Smooth muscle cell (in vitro differentiated cells): ENCODE measurements around the gene SLC6A19. TPM values are rescaled to one million over a fixed set of nuclear protein-coding genes. Genes with fewer than 3 reads are reported as not detected.

Experiments
- DNase-seq: peaks from one replicate; lab custom pipeline; 2025; ENCODE audit not compliant: unreplicated experiment; lab: John Stamatoyannopoulos, UW
- H2AFZ ChIP-seq: fragments of 200-600 bp; sonication (generic); 2 replicates; pipeline ENCODE4 v1.6.0; 2016; ENCODE audit warnings: antibody characterized with exemption, low read depth, mild to moderate bottlenecking
- H3F3A ChIP-seq: fragments of 200-600 bp; sonication (generic); 2 replicates; pipeline ENCODE4 v1.6.0; 2017; ENCODE audit warnings: antibody characterized with exemption, low read depth
- H3K27ac ChIP-seq: fragments of 200-600 bp; sonication (generic); 2 replicates; pipeline ENCODE4 v1.5.1; 2016; ENCODE audit warnings: low read depth, mild to moderate bottlenecking
- H3K27me3 ChIP-seq: fragments of 200-600 bp; sonication (generic); 2 replicates; pipeline ENCODE4 v1.6.1; 2016; ENCODE audit warnings: low read depth, mild to moderate bottlenecking
- H3K36me3 ChIP-seq: fragments of 200-600 bp; sonication (generic); 2 replicates; pipeline ENCODE4 v1.5.1; 2016; ENCODE audit warnings: low read depth
- H3K4me1 ChIP-seq: fragments of 200-600 bp; sonication (generic); 2 replicates; pipeline ENCODE4 v1.5.1; 2016; ENCODE audit warnings: low read depth
- H3K4me2 ChIP-seq: fragments of 200-600 bp; sonication (generic); 2 replicates; pipeline ENCODE4 v1.6.0; 2016; ENCODE audit warnings: mild to moderate bottlenecking
- H3K4me3 ChIP-seq: fragments of 200-600 bp; sonication (generic); 2 replicates; pipeline ENCODE4 v1.5.1; 2016; ENCODE audit warnings: mild to moderate bottlenecking
- H3K79me2 ChIP-seq: fragments of 200-600 bp; sonication (generic); 2 replicates; pipeline ENCODE4 v1.6.0; 2016; ENCODE audit warnings: low read depth, mild to moderate bottlenecking
- H3K9ac ChIP-seq: fragments of 200-600 bp; sonication (generic); 2 replicates; pipeline ENCODE4 v1.6.0; 2016; ENCODE audit warnings: low read depth
- H3K9me3 ChIP-seq: fragments of 200-600 bp; sonication (generic); replicated peaks from 2 replicates; pipeline ENCODE4 v1.5.1; 2016; ENCODE audit warnings: low read depth
- H4K20me1 ChIP-seq: fragments of 200-600 bp; sonication (generic); 2 replicates; pipeline ENCODE4 v1.6.0; 2016; ENCODE audit warnings: low read depth
- CTCF ChIP-seq: fragments of 200-600 bp; sonication (generic); IDR thresholded peaks from 2 replicates; pipeline ENCODE4 v1.5.1; 2017; ENCODE audit warnings: borderline replicate concordance, mild to moderate bottlenecking, antibody characterized with exemption; ENCODE audit not compliant: insufficient read depth, poor library complexity, severe bottlenecking
- WGBS: methylation state at CpG from one replicate; pipeline ENCODE4 v1.1.7; 2016; ENCODE audit warnings: low lambda C conversion rate; 5-methylcytosine and 5-hydroxymethylcytosine counted together
- polyA plus RNA-seq: library from polyadenylated mRNA; unstranded; fragments of >200 nt; fragmentation: Nextera tagmentation; extraction: Ambion mirVana; gene quantifications from 2 replicates; pipeline ENCODE4 v1.2.1, GENCODE V29; 2016
- total RNA-seq: library from RNA; depleted of rRNA; stranded (reverse); fragments of >200 nt; gene quantifications from 2 replicates; pipeline ENCODE4 v1.2.3, GENCODE V29; 2014

The SLC6A19 gene
- total and polyA plus RNA-seq, 2 experiments from 2014 or later, result not detected

- Histone ChIP-seq H3K36me3 (no peaks in the 10 kb centered on the region), H3K27ac (no peak overlapping the region), H2AFZ (no peak overlapping the region), H3K4me1 (no peaks in the 10 kb centered on the region), H4K20me1 (no peaks in the 10 kb centered on the region), H3K4me3 (no peak overlapping the region), H3K27me3 (no peaks in the 10 kb centered on the region), H3F3A (no peaks in the 10 kb centered on the region), H3K9ac (no peak overlapping the region), H3K79me2 (no peaks in the 10 kb centered on the region), H3K9me3 (no peaks in the 10 kb centered on the region), H3K4me2 (no peak overlapping the region)
- DNase-seq, result no peak
- TF ChIP-seq CTCF, result no peak
- 84% methylated on average over 13 of the region's 13 CpGs for WGBS
These were observed 30.0 kb downstream of the SLC6A19 start for GRCh38 chr5:1231354-1231905.

GRCh38 chr5:1232780-1233179 lies 31.4 kb downstream of the SLC6A19 start:
- no peak for DNase-seq
- 92% methylated on average over 17 of the region's 25 CpGs for WGBS
- H3K9ac ChIP-seq, result no peak overlapping the region
- no peaks in the 10 kb centered on the region for H3K79me2 ChIP-seq
- H3K4me3 ChIP-seq, result no peak overlapping the region
- H3K4me1 ChIP-seq, result no peaks in the 10 kb centered on the region
- no peak for TF ChIP-seq CTCF
- H3K9me3 ChIP-seq, result no peaks in the 10 kb centered on the region
- H3K36me3 ChIP-seq, result no peaks in the 10 kb centered on the region
- no peak overlapping the region for H3K4me2 ChIP-seq
- no peaks in the 10 kb centered on the region for H4K20me1 ChIP-seq
- no peak overlapping the region for H3K27ac ChIP-seq
- H2AFZ ChIP-seq, result no peak overlapping the region
- H3F3A ChIP-seq, result no peaks in the 10 kb centered on the region
- H3K27me3 ChIP-seq, result no peaks in the 10 kb centered on the region

GRCh38 chr5:1235379-1235778 lies 34.0 kb downstream of the SLC6A19 start:
- no peak for DNase-seq
- no peaks in the 10 kb centered on the region for H3K27me3 ChIP-seq
- no peak overlapping the region for H3K27ac ChIP-seq
- H3F3A ChIP-seq, result no peaks in the 10 kb centered on the region
- WGBS, result 78% methylated on average over 8 of the region's 8 CpGs
- no peak overlapping the region for H3K4me2 ChIP-seq
- H4K20me1 ChIP-seq, result no peaks in the 10 kb centered on the region
- H3K9me3 ChIP-seq, result no peaks in the 10 kb centered on the region
- no peaks in the 10 kb centered on the region for H3K36me3 ChIP-seq
- H3K79me2 ChIP-seq, result no peaks in the 10 kb centered on the region
- H3K4me1 ChIP-seq, result no peaks in the 10 kb centered on the region
- TF ChIP-seq CTCF, result no peak
- no peak overlapping the region for H2AFZ ChIP-seq
- H3K9ac ChIP-seq, result no peak overlapping the region
- H3K4me3 ChIP-seq, result no peak overlapping the region

GRCh38 chr5:1235838-1236237 lies 34.4 kb downstream of the SLC6A19 start:
- H3K79me2 ChIP-seq, result no peaks in the 10 kb centered on the region
- TF ChIP-seq CTCF, result no peak
- H3K9me3 ChIP-seq, result no peaks in the 10 kb centered on the region

More at GRCh38 chr5:1235838-1236237, 34.4 kb downstream of the SLC6A19 start:
- Histone ChIP-seq H3K36me3 (no peaks in the 10 kb centered on the region), H3K27ac (no peak overlapping the region), H3K4me1 (no peaks in the 10 kb centered on the region), H3K27me3 (no peaks in the 10 kb centered on the region), H3K9ac (no peak overlapping the region), H3K4me2 (no peak overlapping the region), H4K20me1 (no peaks in the 10 kb centered on the region), H2AFZ (no peak overlapping the region), H3F3A (no peaks in the 10 kb centered on the region), H3K4me3 (no peak overlapping the region)
- 93% methylated on average over 1 of the region's 1 CpG for WGBS
- DNase-seq, result no peak
